ENCODE data around the gene SRP68.

The SRP68 gene

GRCh38 chr17:76009969-76010661, 62.2 kb downstream of the SRP68 start:
- no peak for TF ChIP-seq CTCF (IDR thresholded peaks at IDR 0.05; ENCODE audit: low read depth, low read length)
- no peaks in the 10 kb centered on the region for H3K9me3 ChIP-seq
- no peak for DNase-seq
- no peak overlapping the region for H3K4me3 ChIP-seq (ENCODE audit: low read depth, low read length)
- no peaks in the 10 kb centered on the region for H3K27me3 ChIP-seq
- no peaks in the 10 kb centered on the region for H3K36me3 ChIP-seq
- H3K4me1 ChIP-seq, result no peaks in the 10 kb centered on the region

DNA sequence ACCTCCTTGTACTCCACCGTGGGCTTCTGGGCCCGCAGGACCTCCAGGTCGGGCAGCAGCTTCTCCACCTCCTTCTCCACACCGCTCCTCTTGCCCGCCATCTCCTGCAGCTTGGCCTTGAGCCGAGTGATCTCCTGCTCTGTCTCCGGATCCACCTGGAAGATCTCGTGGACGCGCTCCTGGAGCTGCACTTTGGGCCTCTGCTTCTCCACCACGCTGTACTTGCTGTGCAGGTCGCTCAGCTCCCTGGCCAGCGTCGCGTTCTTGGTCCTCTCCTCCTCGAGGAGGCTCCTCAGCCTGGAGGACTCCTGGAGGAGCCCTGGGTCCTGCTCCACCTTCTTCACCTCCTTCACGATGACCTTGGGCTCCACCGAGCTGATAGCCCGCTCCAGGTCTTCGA, 62.9 kb downstream of the SRP68 start:
- TF ChIP-seq CTCF (IDR thresholded peaks at IDR 0.05; ENCODE audit: low read depth, low read length), result no peak
- H3K4me1 ChIP-seq, result no peaks in the 10 kb centered on the region
- H3K4me3 ChIP-seq (ENCODE audit: low read depth, low read length), result no peak overlapping the region
- DNase-seq, result no peak
- no peaks in the 10 kb centered on the region for H3K9me3 ChIP-seq
- no peaks in the 10 kb centered on the region for H3K27me3 ChIP-seq
- no peaks in the 10 kb centered on the region for H3K36me3 ChIP-seq

DNA sequence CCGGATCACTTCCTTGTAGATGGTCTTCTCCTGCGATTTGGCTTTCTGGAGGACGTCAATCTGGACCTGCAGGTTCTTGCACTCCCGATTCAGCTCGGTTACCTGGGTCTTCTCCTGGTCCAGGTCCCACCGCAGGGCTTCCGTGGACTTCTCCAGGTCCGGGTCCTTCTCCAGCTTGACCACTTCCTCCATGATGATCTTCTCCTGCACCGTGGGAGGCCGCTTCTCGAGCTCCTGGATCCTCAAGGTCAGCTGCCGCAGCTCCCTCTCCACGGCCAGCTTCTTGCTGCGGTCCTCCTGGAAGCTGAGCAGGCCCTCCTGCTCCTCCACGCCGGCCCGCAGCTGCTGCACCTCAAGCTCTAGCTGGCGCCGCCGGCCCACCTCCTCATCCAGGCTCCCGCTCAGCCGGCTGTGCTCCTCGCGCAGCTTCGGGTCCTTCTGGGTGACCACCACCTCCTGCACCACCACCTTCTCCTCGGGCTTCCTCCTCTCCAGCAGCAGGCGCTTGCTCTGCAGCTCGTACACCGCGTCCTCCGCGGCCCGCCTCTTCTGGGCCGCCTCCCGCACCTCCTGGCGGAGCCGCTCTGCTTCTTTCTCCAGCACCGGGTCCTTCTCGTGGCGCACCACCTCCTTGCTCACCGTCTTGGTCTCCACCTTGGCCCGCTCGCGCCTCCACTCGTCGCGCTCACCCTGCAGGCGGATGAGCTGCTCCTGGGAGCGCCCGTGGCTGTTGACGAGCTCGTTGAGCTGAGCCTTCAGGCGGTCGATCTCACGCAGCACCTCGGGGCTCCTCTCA, 63.5 kb downstream of the SRP68 start:
- no peak for TF ChIP-seq CTCF (IDR thresholded peaks at IDR 0.05; ENCODE audit: low read depth, low read length)
- DNase-seq, result no peak

DNA sequence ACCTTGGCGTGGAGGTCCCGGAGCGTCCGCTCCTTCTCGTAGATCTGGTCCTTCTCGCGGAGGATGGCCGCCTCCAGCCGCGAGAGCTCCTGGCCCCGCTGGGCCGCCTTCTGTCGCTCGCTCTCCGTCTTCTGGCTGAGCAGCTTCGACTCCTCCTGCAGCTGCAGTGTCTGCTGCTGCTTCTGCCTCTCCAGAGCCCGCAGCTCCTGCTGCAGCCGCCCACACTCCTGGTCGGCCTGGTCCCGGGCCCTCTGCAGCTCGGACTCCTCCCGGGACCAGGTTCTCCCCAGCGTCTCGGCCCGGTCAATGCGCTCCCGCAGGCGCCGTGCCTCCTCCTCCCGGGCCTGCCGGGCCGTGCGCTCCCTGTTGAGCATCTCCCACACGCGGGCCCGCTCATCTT, 64.1 kb downstream of the SRP68 start:
- no peak for TF ChIP-seq CTCF (IDR thresholded peaks at IDR 0.05; ENCODE audit: low read depth, low read length)
- H3K4me3 ChIP-seq (ENCODE audit: low read depth, low read length), result no peak overlapping the region
- H3K27me3 ChIP-seq, result no peaks in the 10 kb centered on the region
- H3K4me1 ChIP-seq, result no peaks in the 10 kb centered on the region
- no peak for DNase-seq
- no peaks in the 10 kb centered on the region for H3K36me3 ChIP-seq
- no peaks in the 10 kb centered on the region for H3K9me3 ChIP-seq

More for the DNA sequence above, 63.5 kb downstream of the SRP68 start:
- Histone ChIP-seq H3K36me3 (no peaks in the 10 kb centered on the region), H3K9me3 (no peaks in the 10 kb centered on the region), H3K4me1 (no peaks in the 10 kb centered on the region), H3K4me3 (ENCODE audit: low read depth, low read length) (no peak overlapping the region), H3K27me3 (no peaks in the 10 kb centered on the region)

DNA sequence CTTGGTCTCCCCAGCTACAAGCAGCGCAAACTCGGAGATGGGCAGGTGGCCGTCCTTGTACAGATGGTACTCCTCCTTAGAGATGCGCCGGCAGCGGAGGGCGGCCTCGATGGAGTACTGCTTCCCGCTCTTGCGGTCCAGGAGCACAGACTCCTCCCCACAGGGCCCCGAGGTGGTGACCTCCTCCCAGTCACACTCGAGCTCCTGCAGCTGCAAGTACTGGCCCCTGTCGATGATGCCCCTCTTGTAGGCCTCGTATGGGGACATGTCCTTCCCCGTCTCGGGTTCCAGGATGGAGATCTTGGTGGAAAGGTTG, 64.5 kb downstream of the SRP68 start:
- no peaks in the 10 kb centered on the region for H3K27me3 ChIP-seq
- no peaks in the 10 kb centered on the region for H3K9me3 ChIP-seq
- H3K4me1 ChIP-seq, result no peaks in the 10 kb centered on the region
- H3K36me3 ChIP-seq, result no peaks in the 10 kb centered on the region
- H3K4me3 ChIP-seq (ENCODE audit: low read depth, low read length), result no peak overlapping the region
- no peak for TF ChIP-seq CTCF (IDR thresholded peaks at IDR 0.05; ENCODE audit: low read depth, low read length)
- DNase-seq, result no peak
